NCI-H345 treated with DMSO at 0.1 percent for 48 hours (cell line): Measurements from ENCODE around the gene WIPI1.
A peak's percentile ranks its signal among the peaks of the same experiment; 100 is the strongest.

Experiments used
- DNase-seq: peaks from one replicate; lab custom pipeline; 2025; ENCODE audit not compliant: unreplicated experiment; lab: John Stamatoyannopoulos, UW

Gene WIPI1

GRCh38 chr17:68460715-68461114 lies 3.4 kb upstream of the WIPI1 start:
- DNase-seq = no peak

GRCh38 chr17:68460146-68460545 lies 2.9 kb upstream of the WIPI1 start:
- DNase-seq = no peak

GRCh38 chr17:68459037-68459639 lies 1.8 kb upstream of the WIPI1 start:
- DNase-seq = no peak

GRCh38 chr17:68458260-68459036 lies 1.2 kb upstream of the WIPI1 start:
- DNase-seq = no peak

GRCh38 chr17:68457539-68458259 lies 403 bp upstream of the WIPI1 start:
- peak; percentile 94 for DNase-seq

- peak; percentile 14 for DNase-seq
Observed at GRCh38 chr17:68456339-68457167, 743 bp downstream of the WIPI1 start.

GRCh38 chr17:68455901-68456338 lies 1.4 kb downstream of the WIPI1 start:
- DNase-seq = no peak

GRCh38 chr17:68453991-68454665 lies 3.2 kb downstream of the WIPI1 start:
- no peak for DNase-seq

GRCh38 chr17:68452724-68453290 lies 4.5 kb downstream of the WIPI1 start:
- no peak for DNase-seq

GRCh38 chr17:68451670-68452354 lies 5.5 kb downstream of the WIPI1 start:
- no peak for DNase-seq

- DNase-seq = no peak
Observed at GRCh38 chr17:68450801-68451200, 6.5 kb downstream of the WIPI1 start.

GRCh38 chr17:68450391-68450790 lies 6.9 kb downstream of the WIPI1 start:
- DNase-seq = no peak

GRCh38 chr17:68449021-68449739 lies 8.1 kb downstream of the WIPI1 start:
- DNase-seq = no peak

- DNase-seq = no peak
Observed at GRCh38 chr17:68446626-68447041, 10.7 kb downstream of the WIPI1 start.

- DNase-seq = no peak
Observed at GRCh38 chr17:68445671-68446070, 11.6 kb downstream of the WIPI1 start.

- no peak for DNase-seq
Observed at GRCh38 chr17:68443972-68444464, 13.3 kb downstream of the WIPI1 start.

GRCh38 chr17:68441070-68441770 lies 16.1 kb downstream of the WIPI1 start:
- no peak for DNase-seq

- no peak for DNase-seq
Observed at GRCh38 chr17:68440526-68440925, 16.8 kb downstream of the WIPI1 start.
